ENCODE measurements around the gene FOLR2. TPM values are rescaled to one million over a fixed set of nuclear protein-coding genes. Genes with fewer than 3 reads are reported as not detected.
"Not testable (repeated sequence)": the region's sequence is repeated elsewhere in the genome, so short reads cannot be mapped to it uniquely, and the experiment has no call there.

Gene FOLR2
- total RNA-seq, 1 experiment from 2014 or later = not detected

DNA sequence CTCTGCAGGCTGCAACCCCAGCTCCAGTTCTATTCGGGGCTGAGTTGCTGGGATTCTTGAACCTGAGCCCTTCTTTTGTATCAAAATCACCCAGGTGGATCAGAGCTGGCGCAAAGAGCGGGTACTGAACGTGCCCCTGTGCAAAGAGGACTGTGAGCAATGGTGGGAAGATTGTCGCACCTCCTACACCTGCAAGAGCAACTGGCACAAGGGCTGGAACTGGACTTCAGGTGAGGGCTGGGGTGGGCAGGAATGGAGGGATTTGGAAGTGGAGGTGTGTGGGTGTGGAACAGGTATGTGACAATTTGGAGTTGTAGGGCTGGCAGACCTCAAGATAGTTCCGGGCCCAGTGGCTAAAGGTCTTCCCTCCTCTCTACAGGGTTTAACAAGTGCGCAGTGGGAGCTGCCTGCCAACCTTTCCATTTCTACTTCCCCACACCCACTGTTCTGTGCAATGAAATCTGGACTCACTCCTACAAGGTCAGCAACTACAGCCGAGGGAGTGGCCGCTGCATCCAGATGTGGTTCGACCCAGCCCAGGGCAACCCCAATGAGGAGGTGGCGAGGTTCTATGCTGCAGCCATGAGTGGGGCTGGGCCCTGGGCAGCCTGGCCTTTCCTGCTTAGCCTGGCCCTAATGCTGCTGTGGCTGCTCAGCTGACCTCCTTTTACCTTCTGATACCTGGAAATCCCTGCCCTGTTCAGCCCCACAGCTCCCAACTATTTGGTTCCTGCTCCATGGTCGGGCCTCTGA is 20.9 kb upstream of the FOLR2 start:
- Histone ChIP-seq H3K4me1 (ENCODE audit: control insufficient read depth, insufficient read depth, low read length) (no peaks in the 10 kb centered on the region), H3K9me3 (ENCODE audit: control insufficient read depth, insufficient read depth, low read depth, low read length) (no peaks in the 10 kb centered on the region), H3K27ac (ENCODE audit: low read length) (no peak overlapping the region), H3K27me3 (ENCODE audit: control insufficient read depth, insufficient read depth, low read length) (no peaks in the 10 kb centered on the region), H3K4me3 (ENCODE audit: low read depth in 2 of 2, low read length in 2 of 2) (no peak overlapping the region), H3K36me3 (ENCODE audit: control insufficient read depth, insufficient read depth, low read length) (no peaks in the 10 kb centered on the region)
- in situ Hi-C loops (cut with HindIII; ENCODE audit: low pct_unique_long_range_greater_than_20kb, low sequenced_read_pairs) (no loop called here), intact Hi-C loops (cut with micrococcal nuclease; ENCODE audit: unreplicated experiment) (no loop called here)
- POLR2A ChIA-PET = interaction anchor here (0.6 to 0.7 kb wide), 2 partner anchors 161 to 251 kb away, joined by 3 to 7 read pairs; no protein-coding TSS in a partner anchor
- DNase-seq (ENCODE audit: low read depth, low spot score) (no peak), ATAC-seq (no peak)
- TF ChIP-seq TCF7L2 (IDR thresholded peaks at IDR 0.05; ENCODE audit: low read depth, low read length) (no peak), POLR2AphosphoS5 (IDR thresholded peaks at IDR 0.05; ENCODE audit: low read depth, low read length) (no peak)
- TF ChIP-seq, protein P1, sequence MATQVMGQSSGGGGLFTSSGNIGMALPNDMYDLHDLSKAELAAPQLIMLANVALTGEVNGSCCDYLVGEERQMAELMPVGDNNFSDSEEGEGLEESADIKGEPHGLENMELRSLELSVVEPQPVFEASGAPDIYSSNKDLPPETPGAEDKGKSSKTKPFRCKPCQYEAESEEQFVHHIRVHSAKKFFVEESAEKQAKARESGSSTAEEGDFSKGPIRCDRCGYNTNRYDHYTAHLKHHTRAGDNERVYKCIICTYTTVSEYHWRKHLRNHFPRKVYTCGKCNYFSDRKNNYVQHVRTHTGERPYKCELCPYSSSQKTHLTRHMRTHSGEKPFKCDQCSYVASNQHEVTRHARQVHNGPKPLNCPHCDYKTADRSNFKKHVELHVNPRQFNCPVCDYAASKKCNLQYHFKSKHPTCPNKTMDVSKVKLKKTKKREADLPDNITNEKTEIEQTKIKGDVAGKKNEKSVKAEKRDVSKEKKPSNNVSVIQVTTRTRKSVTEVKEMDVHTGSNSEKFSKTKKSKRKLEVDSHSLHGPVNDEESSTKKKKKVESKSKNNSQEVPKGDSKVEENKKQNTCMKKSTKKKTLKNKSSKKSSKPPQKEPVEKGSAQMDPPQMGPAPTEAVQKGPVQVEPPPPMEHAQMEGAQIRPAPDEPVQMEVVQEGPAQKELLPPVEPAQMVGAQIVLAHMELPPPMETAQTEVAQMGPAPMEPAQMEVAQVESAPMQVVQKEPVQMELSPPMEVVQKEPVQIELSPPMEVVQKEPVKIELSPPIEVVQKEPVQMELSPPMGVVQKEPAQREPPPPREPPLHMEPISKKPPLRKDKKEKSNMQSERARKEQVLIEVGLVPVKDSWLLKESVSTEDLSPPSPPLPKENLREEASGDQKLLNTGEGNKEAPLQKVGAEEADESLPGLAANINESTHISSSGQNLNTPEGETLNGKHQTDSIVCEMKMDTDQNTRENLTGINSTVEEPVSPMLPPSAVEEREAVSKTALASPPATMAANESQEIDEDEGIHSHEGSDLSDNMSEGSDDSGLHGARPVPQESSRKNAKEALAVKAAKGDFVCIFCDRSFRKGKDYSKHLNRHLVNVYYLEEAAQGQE (IDR thresholded peaks at IDR 0.05; ENCODE audit: insufficient read depth in 1 of 2, low read depth in 2 of 2, low read length in 1 of 2) = no peak
- TF ChIP-seq, protein P2, sequence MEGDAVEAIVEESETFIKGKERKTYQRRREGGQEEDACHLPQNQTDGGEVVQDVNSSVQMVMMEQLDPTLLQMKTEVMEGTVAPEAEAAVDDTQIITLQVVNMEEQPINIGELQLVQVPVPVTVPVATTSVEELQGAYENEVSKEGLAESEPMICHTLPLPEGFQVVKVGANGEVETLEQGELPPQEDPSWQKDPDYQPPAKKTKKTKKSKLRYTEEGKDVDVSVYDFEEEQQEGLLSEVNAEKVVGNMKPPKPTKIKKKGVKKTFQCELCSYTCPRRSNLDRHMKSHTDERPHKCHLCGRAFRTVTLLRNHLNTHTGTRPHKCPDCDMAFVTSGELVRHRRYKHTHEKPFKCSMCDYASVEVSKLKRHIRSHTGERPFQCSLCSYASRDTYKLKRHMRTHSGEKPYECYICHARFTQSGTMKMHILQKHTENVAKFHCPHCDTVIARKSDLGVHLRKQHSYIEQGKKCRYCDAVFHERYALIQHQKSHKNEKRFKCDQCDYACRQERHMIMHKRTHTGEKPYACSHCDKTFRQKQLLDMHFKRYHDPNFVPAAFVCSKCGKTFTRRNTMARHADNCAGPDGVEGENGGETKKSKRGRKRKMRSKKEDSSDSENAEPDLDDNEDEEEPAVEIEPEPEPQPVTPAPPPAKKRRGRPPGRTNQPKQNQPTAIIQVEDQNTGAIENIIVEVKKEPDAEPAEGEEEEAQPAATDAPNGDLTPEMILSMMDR (IDR thresholded peaks at IDR 0.05) = no peak
- CTCF ChIA-PET = interaction anchor here (0.8 kb wide), 1 partner anchor 235 kb away, joined by 3 read pairs; no protein-coding TSS in a partner anchor
- BruUV-seq (replicated peaks) = no TSS peak

DNA sequence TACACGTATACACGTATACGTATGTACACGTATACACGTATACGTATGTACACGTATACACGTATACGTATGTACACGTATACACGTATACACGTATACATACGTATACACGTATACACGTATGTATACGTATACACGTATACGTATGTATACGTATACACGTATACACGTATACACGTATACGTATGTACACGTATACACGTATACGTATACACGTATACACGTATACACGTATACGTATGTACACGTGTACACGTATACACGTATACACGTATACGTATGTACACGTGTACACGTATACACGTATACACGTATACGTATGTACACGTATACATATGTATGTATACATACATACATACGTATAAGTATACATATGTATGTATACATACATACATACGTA is 15.1 kb upstream of the FOLR2 start:
- ATAC-seq; H3K9me3 ChIP-seq (ENCODE audit: control insufficient read depth, insufficient read depth, low read depth, low read length); intact Hi-C loops (cut with micrococcal nuclease; ENCODE audit: unreplicated experiment); DNase-seq (ENCODE audit: low read depth, low spot score); CTCF ChIA-PET; H3K27ac ChIP-seq (ENCODE audit: low read length); H3K36me3 ChIP-seq (ENCODE audit: control insufficient read depth, insufficient read depth, low read length); in situ Hi-C loops (cut with HindIII; ENCODE audit: low pct_unique_long_range_greater_than_20kb, low sequenced_read_pairs); H3K27me3 ChIP-seq (ENCODE audit: control insufficient read depth, insufficient read depth, low read length); H3K4me3 ChIP-seq (ENCODE audit: low read depth in 2 of 2, low read length in 2 of 2); H3K4me1 ChIP-seq (ENCODE audit: control insufficient read depth, insufficient read depth, low read length); BruUV-seq (replicated peaks); POLR2A ChIA-PET: not testable (repeated sequence)

DNA sequence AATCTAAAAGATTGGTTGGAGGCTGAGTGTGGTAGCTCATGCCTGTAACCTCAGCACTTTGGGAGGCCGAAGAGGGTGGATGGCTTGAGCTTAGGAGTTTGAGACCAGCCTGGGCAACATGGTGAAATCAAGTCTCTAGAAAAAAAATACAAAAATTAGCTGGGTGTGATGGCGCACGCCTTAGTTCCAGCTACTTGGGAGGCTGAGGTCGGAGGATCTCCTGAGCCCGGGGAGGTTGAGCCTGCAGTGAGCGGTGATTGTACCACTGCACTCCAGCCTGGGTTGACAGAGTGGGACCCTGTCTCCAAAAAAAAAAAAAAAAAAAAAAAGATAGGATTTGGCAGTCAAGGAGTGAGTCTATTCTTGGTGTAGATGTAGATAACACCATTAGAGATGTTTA is 14.0 kb upstream of the FOLR2 start:
- Histone ChIP-seq H3K4me3 (ENCODE audit: low read depth in 2 of 2, low read length in 2 of 2) (no peak overlapping the region), H3K4me1 (ENCODE audit: control insufficient read depth, insufficient read depth, low read length) (no peaks in the 10 kb centered on the region), H3K36me3 (ENCODE audit: control insufficient read depth, insufficient read depth, low read length) (no peaks in the 10 kb centered on the region), H3K27me3 (ENCODE audit: control insufficient read depth, insufficient read depth, low read length) (no peaks in the 10 kb centered on the region), H3K9me3 (ENCODE audit: control insufficient read depth, insufficient read depth, low read depth, low read length) (no peaks in the 10 kb centered on the region), H3K27ac (ENCODE audit: low read length) (no peak overlapping the region)
- POLR2A ChIA-PET = no interaction called here
- intact Hi-C loops (cut with micrococcal nuclease; ENCODE audit: unreplicated experiment) (no loop called here), in situ Hi-C loops (cut with HindIII; ENCODE audit: low pct_unique_long_range_greater_than_20kb, low sequenced_read_pairs) (no loop called here)
- no TSS peak for BruUV-seq (replicated peaks)
- DNase-seq (ENCODE audit: low read depth, low spot score) (no peak), ATAC-seq (no peak)
- TF ChIP-seq, protein P2 (IDR thresholded peaks at IDR 0.05) = no peak
- TF ChIP-seq TCF7L2 (IDR thresholded peaks at IDR 0.05; ENCODE audit: low read depth, low read length) (no peak), SIN3A (IDR thresholded peaks at IDR 0.05; ENCODE audit: borderline replicate concordance, insufficient read depth, low read depth, low read length) (no peak), POLR2AphosphoS5 (IDR thresholded peaks at IDR 0.05; ENCODE audit: low read depth, low read length) (no peak)
- TF ChIP-seq, protein P1 (IDR thresholded peaks at IDR 0.05; ENCODE audit: insufficient read depth in 1 of 2, low read depth in 2 of 2, low read length in 1 of 2) = no peak
- CTCF ChIA-PET = no interaction called here

All from Panc1 (cell line).